GM21576 (cell line): ENCODE data around the gene PGRMC2.
A peak's percentile ranks its signal among the peaks of the same experiment; 100 is the strongest.

Experiments
- ATAC-seq: cut with Tn5 transposase; IDR thresholded peaks from one replicate; pipeline ENCODE4 v1.9.1; 2021; ENCODE audit warnings: mild to moderate bottlenecking, moderate library complexity; ENCODE audit not compliant: unreplicated experiment

PGRMC2 gene

DNA sequence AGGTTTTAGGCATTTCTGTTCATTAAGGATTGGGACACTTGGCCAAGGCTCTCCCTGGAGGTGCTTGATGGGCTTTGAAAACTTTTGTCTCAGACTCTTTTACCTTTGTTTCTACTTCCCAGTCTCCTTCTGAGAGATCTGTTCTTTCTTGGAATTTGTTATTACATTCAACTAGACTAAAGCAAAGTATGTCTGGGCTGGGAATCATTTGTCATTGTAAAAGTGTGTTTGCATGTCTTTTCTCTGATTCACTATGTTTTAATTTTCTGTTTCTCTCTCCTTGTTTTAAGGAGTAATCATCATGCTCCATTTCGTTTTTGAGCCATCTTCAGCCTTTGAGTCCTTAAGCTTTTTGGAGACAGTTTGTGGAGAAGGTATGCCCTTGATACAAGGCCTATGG is 12.2 kb upstream of the PGRMC2 start:
- ATAC-seq: no peak

DNA sequence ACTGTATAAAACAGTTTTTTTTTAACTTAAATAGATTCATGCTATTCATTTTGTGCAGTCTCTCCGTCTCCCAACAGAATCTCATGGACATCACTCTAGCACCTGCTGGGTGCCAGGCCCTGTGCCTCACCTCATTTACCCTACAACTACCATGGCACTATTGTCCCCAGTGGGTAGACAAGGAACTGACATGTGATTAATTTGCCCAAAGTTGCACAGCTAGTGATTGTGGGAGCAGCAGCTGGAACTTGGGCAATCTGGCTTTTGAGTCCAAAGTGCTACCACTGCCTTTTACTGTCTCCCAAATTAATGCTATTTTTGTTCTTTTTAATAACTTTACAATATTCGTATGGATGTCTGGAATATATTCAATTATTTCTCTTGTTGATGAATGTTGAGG is 11.2 kb upstream of the PGRMC2 start:
- ATAC-seq: no peak

DNA sequence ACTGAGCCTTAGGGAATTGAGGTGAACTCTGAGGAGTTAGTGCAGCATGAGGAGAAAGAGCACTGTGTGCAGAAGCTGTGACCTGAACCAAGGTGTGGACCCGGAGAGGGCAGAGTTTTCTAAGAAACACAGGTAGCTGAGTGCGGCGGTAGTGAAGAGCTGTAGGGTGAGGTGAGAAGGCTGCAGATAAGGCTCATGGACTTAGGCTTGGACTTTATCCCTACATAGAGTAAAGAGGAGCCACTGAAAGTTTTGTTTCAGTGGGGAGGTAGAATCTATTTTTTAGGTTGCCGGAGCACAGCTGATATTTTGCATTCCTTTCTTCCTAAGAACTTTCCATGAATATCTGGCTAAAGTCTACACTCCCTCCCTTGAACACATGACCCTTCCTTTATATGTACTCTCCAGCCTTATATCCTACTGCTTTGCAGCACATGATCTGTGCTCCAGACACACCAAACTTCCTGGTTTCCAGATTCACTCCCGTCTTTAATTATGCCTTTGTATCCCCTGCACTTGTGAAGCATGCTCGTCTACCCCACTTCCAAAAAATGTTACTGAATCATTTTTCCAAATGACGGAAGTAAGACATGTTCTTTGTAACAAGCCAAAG is 10.6 kb upstream of the PGRMC2 start:
- ATAC-seq: no peak

DNA sequence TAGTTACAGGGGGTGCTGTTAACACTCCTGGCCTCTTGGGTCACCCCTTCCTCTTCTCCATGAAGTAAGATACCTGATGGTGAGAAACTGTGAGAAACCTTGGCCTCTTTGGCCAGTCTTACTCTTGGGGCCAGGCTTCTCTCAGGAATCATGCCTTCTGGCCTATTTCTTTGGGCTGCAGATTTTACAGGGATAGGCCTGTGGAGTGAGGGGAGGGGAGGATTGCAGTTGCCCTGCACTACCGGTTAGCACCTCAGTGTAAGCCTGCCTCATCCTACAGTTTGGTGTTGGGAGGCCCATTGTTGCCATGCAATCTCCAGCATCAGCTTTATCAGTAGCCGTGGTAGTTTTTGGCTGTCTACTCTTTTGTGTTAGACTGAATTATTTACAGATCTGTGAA is 7.6 kb upstream of the PGRMC2 start:
- ATAC-seq: no peak

DNA sequence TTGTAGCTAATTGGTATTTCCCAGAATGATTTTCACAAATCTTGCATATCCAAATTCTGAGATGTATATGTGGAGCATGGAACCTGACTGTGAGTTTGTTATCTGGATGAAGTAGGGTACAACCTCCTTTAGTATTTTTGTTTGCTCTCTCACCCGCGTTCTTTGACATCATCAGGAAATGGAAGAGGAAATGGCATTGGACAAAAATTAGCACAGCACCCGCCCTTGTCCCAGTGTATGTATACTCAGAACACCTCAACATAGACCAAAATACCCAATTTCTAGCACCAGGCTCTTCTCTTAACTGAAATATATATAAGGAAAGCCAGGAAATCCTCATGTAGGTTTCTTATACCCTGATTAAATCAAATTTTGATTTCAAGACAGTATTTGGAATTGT is 6.9 kb upstream of the PGRMC2 start:
- no peak for ATAC-seq

GRCh38 chr4:128292349-128292748 is 4.7 kb upstream of the PGRMC2 start:
- ATAC-seq: no peak

DNA sequence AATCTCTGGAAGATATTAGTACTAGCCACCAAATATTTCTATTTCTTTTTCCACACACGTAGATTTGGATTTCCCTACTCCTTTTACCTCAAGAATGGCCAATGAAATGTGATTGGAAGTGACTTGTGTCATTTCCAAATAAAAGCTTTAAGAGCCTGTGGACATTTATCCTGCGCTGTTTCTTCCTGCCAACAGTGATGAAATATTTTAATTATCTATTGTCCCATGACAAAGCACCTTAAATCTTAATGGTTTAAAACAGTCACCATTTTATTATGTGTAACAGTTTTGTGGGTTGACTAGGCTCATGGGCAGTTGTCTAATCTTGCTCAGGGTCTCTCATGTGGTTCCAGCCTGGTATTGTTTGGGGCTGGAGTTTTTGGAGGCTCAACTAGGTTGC is 3.5 kb upstream of the PGRMC2 start:
- no peak for ATAC-seq

DNA sequence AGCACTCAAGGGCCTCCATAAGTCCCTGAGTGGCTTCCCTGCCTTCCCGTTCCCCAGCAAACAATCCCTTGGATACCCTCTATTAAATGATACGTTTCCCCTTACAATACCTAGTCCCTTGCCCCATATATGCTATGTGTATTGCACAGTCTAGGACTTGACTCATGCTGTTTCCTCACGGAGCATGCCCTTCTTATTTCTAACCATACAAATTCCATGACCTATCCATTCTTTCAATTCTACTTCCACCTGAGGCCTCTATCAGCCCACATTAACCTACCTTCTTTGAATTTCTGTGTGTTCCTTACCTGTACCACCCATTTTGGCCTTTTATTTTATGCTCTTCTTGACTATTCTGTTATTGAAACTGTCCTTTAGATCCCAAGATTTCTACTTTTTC is 2.9 kb upstream of the PGRMC2 start:
- no peak for ATAC-seq

GRCh38 chr4:128289523-128290158 is 2.0 kb upstream of the PGRMC2 start:
- ATAC-seq: no peak

DNA sequence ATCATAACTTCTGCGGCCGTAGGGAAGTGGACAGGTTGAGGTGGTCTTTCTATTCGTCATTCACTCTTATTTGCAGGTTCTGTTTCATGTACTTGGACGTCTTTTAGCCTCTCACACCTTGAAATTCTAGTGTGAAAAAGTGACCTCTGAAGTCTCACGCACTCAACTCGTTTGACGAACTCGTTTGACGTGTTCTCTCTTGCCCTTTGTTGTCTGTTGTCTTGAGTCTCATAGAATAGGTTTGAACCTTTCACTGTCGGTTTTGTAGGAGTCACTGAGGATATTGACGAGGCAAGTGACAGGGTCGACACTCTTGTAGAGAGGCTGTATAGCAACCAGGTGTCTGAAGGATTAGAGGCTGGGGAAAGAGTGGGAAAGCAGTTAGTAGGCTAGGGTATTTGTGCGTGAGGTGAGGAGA is 1.1 kb upstream of the PGRMC2 start:
- no peak for ATAC-seq

DNA sequence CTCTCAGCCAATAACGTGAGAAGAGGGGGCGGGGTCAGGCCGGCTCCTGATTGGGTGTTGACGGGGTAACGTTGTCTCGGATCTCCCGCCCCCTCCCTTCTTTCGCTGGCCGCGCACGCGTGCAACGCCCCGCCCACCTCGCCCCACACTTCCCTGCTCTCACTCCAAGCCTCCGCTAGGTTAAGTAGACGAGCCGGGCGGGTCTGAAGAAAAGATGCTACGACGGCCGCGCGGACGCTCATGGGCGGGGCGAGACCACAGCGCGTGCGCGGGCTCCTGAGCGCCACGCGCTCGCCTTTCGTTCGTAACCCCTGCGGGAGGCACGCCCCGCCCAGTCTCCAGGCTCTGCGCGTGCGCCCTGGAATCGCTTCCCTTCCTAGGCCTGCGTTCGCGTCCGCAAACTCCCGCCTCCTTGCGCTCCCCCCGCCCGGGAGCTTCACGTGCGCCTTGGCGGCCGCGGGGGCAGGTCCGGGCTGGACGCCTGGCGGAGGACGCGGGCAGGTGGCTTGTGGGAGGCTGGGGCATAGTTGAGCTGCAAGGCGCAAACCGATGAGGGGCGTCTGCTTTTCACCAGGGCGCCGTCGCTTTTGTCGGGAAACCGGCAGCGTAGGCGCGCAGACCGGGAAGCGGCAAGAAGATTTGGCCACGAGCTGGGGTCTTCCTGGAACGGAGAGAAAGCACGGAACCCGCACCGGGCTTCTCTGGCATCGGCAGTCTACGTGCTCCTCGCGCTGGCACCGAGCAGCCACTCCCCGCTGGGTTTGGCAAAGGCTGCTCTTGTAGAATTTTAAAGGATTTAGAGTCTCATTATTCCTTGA is 467 bp upstream of the PGRMC2 start:
- peak; percentile 78 for ATAC-seq

DNA sequence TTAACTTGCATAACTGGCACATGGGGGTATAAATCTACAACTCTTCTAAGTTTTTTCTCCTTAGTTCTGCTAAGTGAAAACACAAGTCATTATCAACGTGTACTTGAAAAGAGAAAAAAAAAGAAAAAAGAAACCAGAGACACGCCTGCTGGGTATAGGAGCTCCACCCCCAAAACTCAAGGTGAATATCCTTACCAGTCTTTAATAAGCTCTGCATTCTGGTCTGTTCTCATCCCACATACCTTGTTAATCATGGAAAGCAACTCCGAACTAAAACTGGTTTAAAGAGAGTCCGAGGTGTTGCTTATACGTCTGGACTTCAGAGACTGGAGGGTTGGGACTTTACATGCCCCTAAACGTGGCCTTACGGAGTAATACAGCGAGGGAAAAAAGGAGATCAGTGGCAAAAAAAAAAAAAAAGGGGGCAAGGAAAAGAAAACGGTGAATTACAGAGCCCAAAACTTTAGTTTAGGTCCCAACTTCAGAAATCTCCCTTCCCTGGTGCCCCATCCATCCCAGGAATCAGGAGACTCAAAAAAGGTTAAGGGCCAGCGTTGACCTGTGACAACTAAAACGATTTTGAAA is 1.0 kb downstream of the PGRMC2 start:
- ATAC-seq: peak; percentile 15

DNA sequence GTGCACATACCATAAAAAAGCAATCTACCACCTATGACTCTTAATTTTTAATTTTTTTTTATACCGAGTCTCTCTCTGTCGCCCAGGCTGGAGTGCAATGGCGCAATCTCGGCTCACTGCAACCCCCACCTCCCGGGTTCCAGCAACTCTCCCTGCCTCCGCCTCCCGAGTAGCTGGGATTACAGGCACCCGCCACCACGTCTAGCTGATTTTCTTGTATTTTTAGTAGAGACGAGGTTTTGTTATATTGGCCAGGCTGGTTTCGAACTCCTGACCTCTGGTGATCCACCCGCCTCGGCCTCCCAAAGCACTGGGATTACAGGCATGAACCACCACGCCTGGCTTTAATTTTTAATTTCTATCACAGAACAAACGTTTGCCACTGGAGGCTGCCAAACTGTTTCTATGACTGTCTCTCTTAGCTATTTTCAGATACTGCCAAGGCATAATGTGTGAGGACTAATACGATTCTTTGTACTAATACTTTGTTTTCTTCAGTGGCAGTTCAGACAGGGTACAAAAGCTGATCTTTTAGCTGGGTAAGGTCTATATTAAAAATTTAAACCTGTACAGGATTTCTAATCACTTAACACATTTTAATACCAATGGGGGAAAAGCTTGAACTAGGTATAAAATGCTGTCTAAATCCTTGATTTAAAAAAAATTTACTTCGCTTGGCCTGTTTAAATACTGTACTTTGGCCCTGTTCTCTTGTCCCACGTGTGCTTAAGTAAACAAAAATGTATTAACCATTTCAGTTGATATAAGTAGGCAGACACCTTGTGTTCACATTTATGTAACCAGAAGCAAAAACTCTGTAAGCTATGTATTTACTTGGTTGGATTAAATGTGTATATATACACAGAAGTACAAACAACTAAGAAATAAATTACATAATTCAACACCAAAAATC is 2.3 kb downstream of the PGRMC2 start:
- ATAC-seq: no peak

DNA sequence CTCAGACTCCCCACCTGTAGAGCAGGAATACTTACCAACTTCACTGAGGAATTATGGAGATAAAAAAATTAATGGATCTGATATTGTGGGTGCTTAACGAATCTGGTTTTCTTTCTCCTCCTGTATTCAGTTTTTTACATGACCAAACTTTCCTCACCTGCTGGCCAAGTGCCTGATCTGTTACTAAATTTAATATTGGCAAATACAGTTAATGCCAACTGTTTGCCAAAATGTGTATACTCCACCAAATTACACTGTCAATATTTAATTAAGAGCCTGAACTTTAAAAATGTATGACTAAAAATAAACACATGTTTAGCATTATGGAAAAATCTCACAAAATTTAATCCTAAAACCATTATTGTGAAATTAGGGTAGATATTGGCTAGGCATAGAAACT is 3.3 kb downstream of the PGRMC2 start:
- ATAC-seq: no peak

GRCh38 chr4:128283071-128283470 is 4.5 kb downstream of the PGRMC2 start:
- ATAC-seq: no peak

GRCh38 chr4:128282516-128282915 is 5.1 kb downstream of the PGRMC2 start:
- ATAC-seq: no peak

- ATAC-seq: no peak
These were observed 6.3 kb downstream of the PGRMC2 start for GRCh38 chr4:128281354-128281753.

DNA sequence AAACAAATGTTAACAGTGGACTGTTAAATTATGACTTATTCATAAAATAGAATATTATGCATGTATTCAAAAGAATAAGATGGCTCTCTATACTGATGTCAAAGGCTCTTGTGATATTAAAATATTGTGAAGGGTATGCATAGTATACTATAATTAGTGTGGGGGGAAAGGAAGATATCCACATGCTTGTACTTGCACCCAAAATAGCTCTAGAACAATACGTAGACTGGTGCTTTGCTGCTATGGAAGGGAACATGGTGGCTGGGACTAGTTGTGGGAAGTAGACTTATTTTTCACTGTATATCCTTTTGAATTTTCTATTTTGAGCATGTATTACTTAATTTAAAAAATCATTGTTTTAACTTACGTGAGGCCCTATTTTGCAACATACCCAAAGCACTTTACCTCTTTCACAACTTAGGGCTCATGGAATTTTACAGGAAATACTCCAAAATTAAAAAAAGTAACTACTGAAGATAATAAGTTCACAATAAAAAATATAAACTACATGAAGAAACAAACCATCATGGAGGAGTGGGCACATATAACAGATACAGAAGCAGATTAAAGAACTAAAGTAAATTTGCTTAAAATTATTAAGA is 7.9 kb downstream of the PGRMC2 start:
- no peak for ATAC-seq

DNA sequence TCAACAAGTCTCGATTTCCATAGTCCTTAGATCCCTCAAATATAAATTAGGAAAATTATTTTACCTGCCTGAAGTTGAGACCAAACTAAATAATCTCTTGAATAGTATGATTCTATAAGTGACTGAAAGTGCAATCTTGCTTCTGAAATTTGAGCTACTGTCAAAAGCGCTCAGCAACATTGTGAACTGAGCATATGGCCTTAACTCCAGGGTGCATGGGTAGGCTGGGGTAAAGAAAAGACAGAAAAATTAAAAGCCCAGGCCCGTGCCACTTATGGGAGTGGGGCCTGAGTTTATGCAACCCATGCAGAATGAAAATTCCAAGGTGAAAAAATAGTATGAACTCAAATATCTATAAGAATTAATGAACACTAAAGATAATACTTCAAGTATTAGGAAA is 9.8 kb downstream of the PGRMC2 start:
- no peak for ATAC-seq

DNA sequence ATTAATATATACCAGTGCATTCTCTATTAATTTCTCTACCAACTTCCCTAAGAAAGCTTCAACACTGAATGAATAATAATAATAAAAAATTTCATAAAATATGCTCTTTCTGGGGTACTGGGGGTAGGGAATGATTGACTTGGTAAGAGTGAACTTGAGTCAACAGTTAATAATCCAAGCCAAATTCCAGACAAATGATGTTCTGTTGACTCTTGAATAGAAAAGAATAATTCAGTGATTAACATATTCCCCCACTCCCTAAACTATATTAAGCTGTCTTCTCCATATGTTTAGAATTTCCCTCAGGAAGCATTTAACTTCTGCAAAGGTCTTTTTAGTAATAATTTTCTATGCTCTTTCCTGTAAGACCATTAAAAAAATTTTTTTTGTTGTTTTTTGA is 12.3 kb downstream of the PGRMC2 start:
- ATAC-seq: no peak
